ENCODE measurements around the gene TMEM87B. TPM values are rescaled to one million over a fixed set of nuclear protein-coding genes. Genes with fewer than 3 reads are reported as not detected.

TMEM87B gene
- total RNA-seq, 1 experiment from 2014 or later, result 10.5 TPM

DNA sequence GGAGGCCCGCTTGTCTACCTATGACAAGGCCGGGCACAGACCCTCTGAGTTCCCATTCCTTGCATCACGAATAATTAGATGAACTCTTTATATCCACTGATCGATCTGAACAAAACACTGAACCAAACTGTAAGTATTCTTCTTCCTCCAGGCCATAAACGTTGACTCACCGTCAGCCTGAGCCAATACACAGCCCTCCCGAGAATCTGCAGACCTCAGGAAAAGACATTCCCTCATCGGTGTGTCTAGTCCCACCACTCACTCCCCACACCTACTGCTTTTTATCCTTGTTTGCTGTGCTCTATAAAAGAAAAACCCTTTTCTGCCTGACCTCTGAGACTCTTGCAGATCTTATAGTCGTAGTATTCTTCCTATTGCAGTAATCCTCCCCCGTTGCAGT is 41.0 kb downstream of the TMEM87B start:
- Histone ChIP-seq H2AFZ (ENCODE audit: low read length) (no peak overlapping the region), H3K23me2 (ENCODE audit: insufficient read length, low read depth, low read length, poor library complexity, severe bottlenecking) (no peaks in the 10 kb centered on the region), H3T11ph (ENCODE audit: low read length) (no peak overlapping the region), H2BK12ac (ENCODE audit: insufficient read length, low read depth, low read length) (no peak overlapping the region), H3K27me3 (ENCODE audit: insufficient read depth, low read length) (no peaks in the 10 kb centered on the region), H2BK20ac (ENCODE audit: low read depth, low read length, poor library complexity, severe bottlenecking) (no peak overlapping the region), H2BK15ac (ENCODE audit: low read depth, low read length) (no peak overlapping the region), H3K4me2 (ENCODE audit: insufficient read depth, insufficient read length, low read length) (no peak overlapping the region), H3K9me3 (ENCODE audit: control insufficient read depth, low read depth, low read length) (no peaks in the 10 kb centered on the region), H3K18ac (ENCODE audit: insufficient read length, low read depth, low read length) (no peak overlapping the region), H3K4me1 (ENCODE audit: insufficient read depth, low read length) (no peaks in the 10 kb centered on the region), H4K20me1 (ENCODE audit: control insufficient read depth, insufficient read depth, insufficient read length) (no peaks in the 10 kb centered on the region), H4K5ac (ENCODE audit: insufficient read length, low read depth, low read length) (no peak overlapping the region), H4K8ac (replicated peaks; ENCODE audit: insufficient read length, low read depth, low read length) (no peak overlapping the region), H2BK120ac (ENCODE audit: low read depth, low read length, poor library complexity, severe bottlenecking) (no peak overlapping the region), H2BK5ac (ENCODE audit: insufficient read length, low read length) (no peak overlapping the region), H3K4ac (ENCODE audit: low read depth, low read length) (no peak overlapping the region), H2AK5ac (ENCODE audit: insufficient read length, low read length) (no peak overlapping the region), H3K79me2 (ENCODE audit: insufficient read depth, low read length) (no peaks in the 10 kb centered on the region), H3K27ac (ENCODE audit: insufficient read length, low read depth, low read length) (no peak overlapping the region), H3K14ac (ENCODE audit: insufficient read depth, low read length) (no peak overlapping the region), H3K9ac (ENCODE audit: extremely low read depth, insufficient read length, low read length) (no peak overlapping the region), H3K56ac (ENCODE audit: insufficient read length, low read depth, low read length) (no peak overlapping the region), H3K79me1 (ENCODE audit: insufficient read depth, low read depth, low read length, poor library complexity, severe bottlenecking) (no peaks in the 10 kb centered on the region), H3K23ac (ENCODE audit: insufficient read length, low read depth, low read length) (no peak overlapping the region), H4K91ac (ENCODE audit: insufficient read length, low read depth, low read length) (no peak overlapping the region)
- H3K27ac Mint-ChIP-seq, result peak overlapping the region; percentile 49 to 71 (median 70); a peak in 5 of 7 replicates
- DNase-seq, result no peak
- no CpG with 5 or more reads among the region's 10 CpGs for WGBS (ENCODE audit: extremely low coverage, insufficient read length, low lambda C conversion rate)
- H3K36me3 Mint-ChIP-seq (ENCODE audit: insufficient read depth in 1 of 3, low read depth in 3 of 3), result peaks cover 3 to 18% (median 10%) of the 10 kb centered on the region in 3 experiments; a peak in 5 of 7 replicates
- no peaks in the 10 kb centered on the region for H3K27me3 Mint-ChIP-seq (ENCODE audit: low read depth)
- TF ChIP-seq, protein P1, sequence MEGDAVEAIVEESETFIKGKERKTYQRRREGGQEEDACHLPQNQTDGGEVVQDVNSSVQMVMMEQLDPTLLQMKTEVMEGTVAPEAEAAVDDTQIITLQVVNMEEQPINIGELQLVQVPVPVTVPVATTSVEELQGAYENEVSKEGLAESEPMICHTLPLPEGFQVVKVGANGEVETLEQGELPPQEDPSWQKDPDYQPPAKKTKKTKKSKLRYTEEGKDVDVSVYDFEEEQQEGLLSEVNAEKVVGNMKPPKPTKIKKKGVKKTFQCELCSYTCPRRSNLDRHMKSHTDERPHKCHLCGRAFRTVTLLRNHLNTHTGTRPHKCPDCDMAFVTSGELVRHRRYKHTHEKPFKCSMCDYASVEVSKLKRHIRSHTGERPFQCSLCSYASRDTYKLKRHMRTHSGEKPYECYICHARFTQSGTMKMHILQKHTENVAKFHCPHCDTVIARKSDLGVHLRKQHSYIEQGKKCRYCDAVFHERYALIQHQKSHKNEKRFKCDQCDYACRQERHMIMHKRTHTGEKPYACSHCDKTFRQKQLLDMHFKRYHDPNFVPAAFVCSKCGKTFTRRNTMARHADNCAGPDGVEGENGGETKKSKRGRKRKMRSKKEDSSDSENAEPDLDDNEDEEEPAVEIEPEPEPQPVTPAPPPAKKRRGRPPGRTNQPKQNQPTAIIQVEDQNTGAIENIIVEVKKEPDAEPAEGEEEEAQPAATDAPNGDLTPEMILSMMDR (conservative IDR thresholded peaks at IDR 0.05), result no peak
- H3K9me3 Mint-ChIP-seq, result no peaks in the 10 kb centered on the region
- H3K4me3 Mint-ChIP-seq, result no peak overlapping the region
- no peaks in the 10 kb centered on the region for H3K4me1 Mint-ChIP-seq
